OCI-LY3 (cell line): ENCODE data around the gene PMM2.
"Not testable (repeated sequence)": the region's sequence is repeated elsewhere in the genome, so short reads cannot be mapped to it uniquely, and the experiment has no call there.

ENCODE experiments used
- H2AFZ ChIP-seq: fragments of 200-600, 300-600 bp; shearing (Covaris generic); 2 replicates; pipeline ENCODE4 v1.6.0; 2014; ENCODE audit warnings: antibody characterized with exemption, low read depth, low read length
- H3K27ac ChIP-seq: fragments of 200-600, 300-600 bp; sonication (generic); 2 replicates; pipeline ENCODE4 v1.5.1; 2014; ENCODE audit warnings: mild to moderate bottlenecking, low read length, moderate library complexity, mixed read lengths
- H3K27me3 ChIP-seq: fragments of 200-600, 300-600 bp; sonication (generic); 2 replicates; pipeline ENCODE4 v1.6.1; 2014; ENCODE audit warnings: low read depth, low read length, mixed read lengths
- H3K36me3 ChIP-seq: fragments of 200-600, 300-600 bp; sonication (generic); replicated peaks from 2 replicates; pipeline ENCODE3; 2014; ENCODE audit warnings: low read depth, low read length, mixed read lengths
- H3K4me1 ChIP-seq: fragments of 300-600, 200-600 bp; sonication (generic); 2 replicates; pipeline ENCODE4 v1.6.1; 2014; ENCODE audit warnings: low read length, mixed read lengths
- H3K4me2 ChIP-seq: fragments of 200-600, 300-600 bp; sonication (generic); 2 replicates; pipeline ENCODE4 v1.6.1; 2014; ENCODE audit warnings: low read length, mixed read lengths
- H3K4me3 ChIP-seq: fragments of 300-600, 200-600 bp; sonication (generic); 2 replicates; pipeline ENCODE4 v1.5.1; 2014; ENCODE audit warnings: antibody characterized with exemption, mild to moderate bottlenecking, low read length, moderate library complexity
- H3K79me2 ChIP-seq: fragments of 300-600, 200-600 bp; shearing (Covaris generic); 2 replicates; pipeline ENCODE4 v1.6.1; 2014; ENCODE audit warnings: mild to moderate bottlenecking, low read length, mixed read lengths
- H3K9ac ChIP-seq: fragments of 300-600, 200-600 bp; shearing (Covaris generic); 2 replicates; pipeline ENCODE4 v1.6.0; 2014; ENCODE audit warnings: mild to moderate bottlenecking, low read length, moderate library complexity
- H3K9me3 ChIP-seq: fragments of 200-600, 300-600 bp; shearing (Covaris generic); 2 replicates; pipeline ENCODE4 v1.6.1; 2014; ENCODE audit warnings: low read length, mixed read lengths; ENCODE audit not compliant: insufficient read depth
- H4K20me1 ChIP-seq: fragments of 200-600, 300-600 bp; sonication (generic); 2 replicates; pipeline ENCODE4 v1.6.1; 2016; ENCODE audit warnings: low read length, mixed read lengths; ENCODE audit not compliant: insufficient read depth
- EZH2phosphoT487 ChIP-seq: fragments of 200-600 bp; shearing (Covaris generic); IDR thresholded peaks from 2 replicates; pipeline ENCODE4 v1.6.1; 2018; ENCODE audit warnings: antibody characterized with exemption, mixed run types, low read depth
- TF ChIP-seq, protein P1 (sequence below): fragments of 200-600, 300-600 bp; sonication (generic); IDR thresholded peaks from 2 replicates; pipeline ENCODE4 v1.5.1; 2014; ENCODE audit warnings: antibody characterized with exemption, low read length, low read depth

Gene PMM2

DNA sequence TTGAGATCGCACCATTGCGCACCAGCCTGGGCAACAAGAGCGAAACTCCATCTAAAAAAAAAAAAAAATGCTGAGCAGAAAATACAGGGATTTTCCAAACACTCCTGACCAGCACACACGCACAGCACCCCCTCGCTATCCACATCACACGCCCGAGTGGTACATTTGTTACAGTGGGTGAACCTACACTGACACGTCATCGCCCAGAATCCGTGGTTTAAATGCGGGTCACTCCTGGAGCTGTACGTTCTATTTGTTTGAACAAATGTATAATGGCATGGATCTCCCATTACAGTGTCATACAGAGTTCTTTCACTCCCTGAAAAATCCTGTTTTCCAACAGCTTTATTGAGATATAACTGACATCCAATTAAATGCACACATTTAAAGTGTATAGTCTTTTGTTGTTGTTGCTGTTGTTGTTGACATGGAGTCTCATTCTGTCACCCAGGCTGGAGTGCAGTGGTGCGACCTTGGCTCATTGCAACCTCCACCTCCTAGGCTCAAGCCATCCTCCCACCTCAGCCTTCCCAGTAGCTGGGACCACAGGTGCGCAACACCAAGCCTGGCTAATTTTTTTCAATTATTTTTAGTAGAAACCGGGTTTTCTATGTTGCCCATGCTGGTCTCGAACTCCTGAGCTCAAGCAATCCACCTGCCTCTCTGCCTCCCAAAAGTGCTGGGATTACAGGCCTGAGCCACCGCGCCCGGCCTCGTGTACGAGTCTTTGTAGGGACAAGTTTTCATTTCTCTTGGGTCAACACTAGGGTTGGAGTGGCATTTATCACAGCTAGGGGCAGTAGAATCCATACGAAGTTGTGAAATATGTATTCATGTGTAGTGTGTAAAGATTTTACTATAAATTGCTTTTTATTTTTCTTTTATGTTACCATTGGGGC is 75.6 kb downstream of the PMM2 start:
- H3K9me3 ChIP-seq: no peaks in the 10 kb centered on the region
- peaks cover 21% of the 10 kb centered on the region for H3K4me1 ChIP-seq
- no peak overlapping the region for H3K27ac ChIP-seq
- H3K27me3 ChIP-seq: no peaks in the 10 kb centered on the region; the same call in 1 of the 2 replicates
- H3K4me3 ChIP-seq: no peak overlapping the region
- H3K4me2 ChIP-seq: no peak overlapping the region
- no peak overlapping the region for H2AFZ ChIP-seq
- no peaks in the 10 kb centered on the region for H4K20me1 ChIP-seq
- H3K79me2 ChIP-seq: peaks cover under 1% of the 10 kb centered on the region; the same call in 1 of the 2 replicates
- no peak overlapping the region for H3K9ac ChIP-seq
- no peak for TF ChIP-seq EZH2phosphoT487
- TF ChIP-seq, protein P1, sequence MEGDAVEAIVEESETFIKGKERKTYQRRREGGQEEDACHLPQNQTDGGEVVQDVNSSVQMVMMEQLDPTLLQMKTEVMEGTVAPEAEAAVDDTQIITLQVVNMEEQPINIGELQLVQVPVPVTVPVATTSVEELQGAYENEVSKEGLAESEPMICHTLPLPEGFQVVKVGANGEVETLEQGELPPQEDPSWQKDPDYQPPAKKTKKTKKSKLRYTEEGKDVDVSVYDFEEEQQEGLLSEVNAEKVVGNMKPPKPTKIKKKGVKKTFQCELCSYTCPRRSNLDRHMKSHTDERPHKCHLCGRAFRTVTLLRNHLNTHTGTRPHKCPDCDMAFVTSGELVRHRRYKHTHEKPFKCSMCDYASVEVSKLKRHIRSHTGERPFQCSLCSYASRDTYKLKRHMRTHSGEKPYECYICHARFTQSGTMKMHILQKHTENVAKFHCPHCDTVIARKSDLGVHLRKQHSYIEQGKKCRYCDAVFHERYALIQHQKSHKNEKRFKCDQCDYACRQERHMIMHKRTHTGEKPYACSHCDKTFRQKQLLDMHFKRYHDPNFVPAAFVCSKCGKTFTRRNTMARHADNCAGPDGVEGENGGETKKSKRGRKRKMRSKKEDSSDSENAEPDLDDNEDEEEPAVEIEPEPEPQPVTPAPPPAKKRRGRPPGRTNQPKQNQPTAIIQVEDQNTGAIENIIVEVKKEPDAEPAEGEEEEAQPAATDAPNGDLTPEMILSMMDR: no peak; the same call in 1 of the 2 replicates
- H3K36me3 ChIP-seq: no peaks in the 10 kb centered on the region

DNA sequence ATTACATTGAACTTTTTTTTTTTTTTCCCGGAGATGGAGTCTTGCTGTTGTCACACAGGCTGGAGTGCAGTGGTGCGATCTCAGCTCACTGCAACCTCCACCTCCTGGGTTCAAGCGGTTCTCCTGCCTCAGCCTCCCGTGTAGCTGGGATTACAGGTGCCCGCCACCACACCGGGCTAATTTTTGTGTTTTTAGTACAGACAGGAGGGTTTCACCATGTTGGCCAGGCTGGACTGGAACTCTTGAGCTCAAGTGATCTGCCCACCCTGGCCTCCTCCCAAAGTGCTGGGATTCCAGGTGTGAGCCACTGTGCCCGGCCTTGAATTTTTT is 76.2 kb downstream of the PMM2 start:
- not testable (repeated sequence) for H3K27me3 ChIP-seq, H3K27ac ChIP-seq, H3K9me3 ChIP-seq, H2AFZ ChIP-seq, H3K9ac ChIP-seq, H3K79me2 ChIP-seq, H3K36me3 ChIP-seq, H3K4me3 ChIP-seq, H3K4me2 ChIP-seq, H4K20me1 ChIP-seq
- peaks cover 26% of the 10 kb centered on the region for H3K4me1 ChIP-seq

DNA sequence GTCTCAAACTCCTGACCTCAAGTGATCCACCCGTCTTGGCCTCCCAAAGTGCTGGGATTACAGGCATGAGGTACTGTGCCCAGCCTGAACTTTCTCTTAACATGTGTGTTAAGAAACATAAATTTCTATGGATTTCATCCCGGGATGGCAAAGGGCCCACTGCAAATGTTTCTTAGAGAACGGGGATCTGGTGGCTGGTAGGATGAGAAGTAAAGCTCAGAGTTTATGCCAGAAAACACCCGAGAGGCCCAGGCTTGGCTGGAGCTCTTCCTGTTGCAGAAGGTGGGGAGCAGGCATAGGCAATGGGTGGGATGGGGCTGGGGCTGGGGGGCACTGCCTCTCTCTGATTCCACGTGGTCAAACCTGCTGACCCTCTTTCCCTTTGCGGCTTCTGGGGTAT is 76.7 kb downstream of the PMM2 start:
- Histone ChIP-seq H3K9me3 (no peaks in the 10 kb centered on the region), H3K27me3 (no peaks in the 10 kb centered on the region; the same call in 1 of the 2 replicates), H3K9ac (no peak overlapping the region), H2AFZ (no peak overlapping the region), H3K79me2 (no peaks in the 10 kb centered on the region), H4K20me1 (no peaks in the 10 kb centered on the region), H3K27ac (no peak overlapping the region), H3K4me1 (peaks cover 24% of the 10 kb centered on the region), H3K4me3 (no peak overlapping the region), H3K4me2 (no peak overlapping the region), H3K36me3 (no peaks in the 10 kb centered on the region)
- no peak for TF ChIP-seq EZH2phosphoT487
- TF ChIP-seq, protein P1: no peak

DNA sequence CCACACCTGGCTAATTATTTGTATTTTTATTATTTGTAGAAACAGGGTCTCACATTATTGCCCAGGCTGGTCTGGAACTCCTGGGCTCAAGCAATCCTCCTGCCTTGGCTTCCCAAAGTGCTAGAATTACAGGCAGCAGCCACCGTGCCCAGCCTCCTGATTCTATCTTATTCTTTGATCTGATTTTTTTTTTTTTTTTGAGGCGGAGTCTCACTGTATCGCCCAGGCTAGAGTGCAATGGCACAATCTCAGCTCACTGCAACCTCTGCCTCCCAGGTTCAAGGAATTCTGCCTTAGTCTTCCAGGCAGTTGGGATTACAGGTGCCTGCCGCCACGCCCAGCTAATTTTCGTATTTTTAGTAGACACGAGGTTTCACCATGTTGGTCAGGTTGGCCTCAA is 77.7 kb downstream of the PMM2 start:
- H4K20me1 ChIP-seq, H3K4me2 ChIP-seq, H2AFZ ChIP-seq, H3K36me3 ChIP-seq, H3K27me3 ChIP-seq, H3K9ac ChIP-seq, H3K4me3 ChIP-seq, H3K9me3 ChIP-seq, H3K79me2 ChIP-seq, H3K27ac ChIP-seq: not testable (repeated sequence)
- H3K4me1 ChIP-seq: peaks cover 23% of the 10 kb centered on the region

GRCh38 chr16:8877894-8878522 is 80.4 kb downstream of the PMM2 start:
- peaks cover 11% of the 10 kb centered on the region for H3K4me1 ChIP-seq
- no peaks in the 10 kb centered on the region; the same call in 1 of the 2 replicates for H3K27me3 ChIP-seq

More at GRCh38 chr16:8877894-8878522, 80.4 kb downstream of the PMM2 start:
- no peak overlapping the region for H3K9ac ChIP-seq
- no peaks in the 10 kb centered on the region for H3K9me3 ChIP-seq
- no peaks in the 10 kb centered on the region for H4K20me1 ChIP-seq
- no peak overlapping the region for H3K4me3 ChIP-seq
- H3K79me2 ChIP-seq: no peaks in the 10 kb centered on the region
- no peak overlapping the region for H2AFZ ChIP-seq
- no peak overlapping the region for H3K27ac ChIP-seq
- H3K4me2 ChIP-seq: no peak overlapping the region; the same call in 1 of the 2 replicates
- TF ChIP-seq EZH2phosphoT487: no peak
- TF ChIP-seq, protein P1: no peak
- H3K36me3 ChIP-seq: no peaks in the 10 kb centered on the region
